ENCODE results near the gene PEAK3.

The PEAK3 gene

DNA sequence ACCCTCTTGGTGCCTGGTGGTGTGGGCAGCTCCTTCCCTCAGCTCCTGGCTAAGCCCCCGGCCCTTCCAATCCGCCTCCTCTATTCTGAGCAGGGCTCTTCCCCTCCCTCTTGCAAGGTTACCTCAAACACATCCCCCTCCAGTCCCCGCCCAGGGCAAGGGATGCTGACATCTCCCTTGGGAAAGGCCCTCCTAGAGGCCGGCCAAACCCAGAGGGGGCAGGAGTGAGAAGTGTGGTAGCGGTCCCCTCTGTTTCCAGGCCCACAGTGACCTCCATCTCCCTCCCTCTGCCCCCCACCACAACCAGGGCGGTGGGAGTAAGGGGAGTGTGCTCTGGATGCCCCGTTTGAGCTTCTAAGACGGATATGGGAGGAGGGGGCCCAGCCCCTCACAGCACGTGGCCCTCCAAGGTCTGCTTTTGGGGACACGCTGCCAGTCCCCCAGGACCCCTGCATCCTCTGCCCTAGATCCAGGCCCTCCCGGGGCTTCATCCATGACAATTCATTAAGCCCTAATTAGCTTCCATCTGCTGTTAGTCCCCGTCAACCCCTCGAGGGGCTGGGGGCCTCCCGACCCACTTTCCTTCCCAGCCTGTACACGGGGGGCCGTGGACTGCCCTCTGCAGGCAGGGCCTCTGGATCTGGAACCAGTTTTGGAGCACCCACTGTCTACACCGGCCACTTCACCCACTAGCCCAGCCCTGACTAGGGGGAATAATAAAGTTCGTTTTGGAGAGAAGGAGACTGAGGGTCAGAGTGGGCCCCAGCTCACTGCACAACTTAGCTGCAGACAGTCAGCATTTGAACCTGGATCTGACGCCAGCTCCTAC is 23.7 kb upstream of the PEAK3 start:
- TF ChIP-seq, protein P1, sequence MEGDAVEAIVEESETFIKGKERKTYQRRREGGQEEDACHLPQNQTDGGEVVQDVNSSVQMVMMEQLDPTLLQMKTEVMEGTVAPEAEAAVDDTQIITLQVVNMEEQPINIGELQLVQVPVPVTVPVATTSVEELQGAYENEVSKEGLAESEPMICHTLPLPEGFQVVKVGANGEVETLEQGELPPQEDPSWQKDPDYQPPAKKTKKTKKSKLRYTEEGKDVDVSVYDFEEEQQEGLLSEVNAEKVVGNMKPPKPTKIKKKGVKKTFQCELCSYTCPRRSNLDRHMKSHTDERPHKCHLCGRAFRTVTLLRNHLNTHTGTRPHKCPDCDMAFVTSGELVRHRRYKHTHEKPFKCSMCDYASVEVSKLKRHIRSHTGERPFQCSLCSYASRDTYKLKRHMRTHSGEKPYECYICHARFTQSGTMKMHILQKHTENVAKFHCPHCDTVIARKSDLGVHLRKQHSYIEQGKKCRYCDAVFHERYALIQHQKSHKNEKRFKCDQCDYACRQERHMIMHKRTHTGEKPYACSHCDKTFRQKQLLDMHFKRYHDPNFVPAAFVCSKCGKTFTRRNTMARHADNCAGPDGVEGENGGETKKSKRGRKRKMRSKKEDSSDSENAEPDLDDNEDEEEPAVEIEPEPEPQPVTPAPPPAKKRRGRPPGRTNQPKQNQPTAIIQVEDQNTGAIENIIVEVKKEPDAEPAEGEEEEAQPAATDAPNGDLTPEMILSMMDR (IDR thresholded peaks at IDR 0.05; ENCODE audit: low read length): no peak
- no peak for TF ChIP-seq EZH2phosphoT487 (IDR thresholded peaks at IDR 0.05; ENCODE audit: low read length)
- TF ChIP-seq EZH2 (optimal IDR thresholded peaks at IDR 0.05; ENCODE audit: low read depth, low read length): no peak
- H3K9ac ChIP-seq (ENCODE audit: low read length): no peak overlapping the region
- H3K4me3 ChIP-seq (ENCODE audit: low read length): no peak overlapping the region
- H2AFZ ChIP-seq (ENCODE audit: low read length): no peak overlapping the region
- peaks cover 93% of the 10 kb centered on the region for H3K27me3 ChIP-seq (replicated peaks; ENCODE audit: insufficient read depth, low read length)
- H3K9me3 ChIP-seq (replicated peaks; ENCODE audit: insufficient read depth, low read length): no peaks in the 10 kb centered on the region
- no peak overlapping the region for H3K27ac ChIP-seq (ENCODE audit: low read length)
- no peaks in the 10 kb centered on the region for H3F3A ChIP-seq (ENCODE audit: insufficient read depth, low read length)
- H3K4me1 ChIP-seq (ENCODE audit: low read length): no peaks in the 10 kb centered on the region
- H3K36me3 ChIP-seq (replicated peaks; ENCODE audit: insufficient read depth, low read length): no peaks in the 10 kb centered on the region
- H3K9me2 ChIP-seq (replicated peaks; ENCODE audit: insufficient read depth, low read length): no peaks in the 10 kb centered on the region
- H3K4me2 ChIP-seq (ENCODE audit: low read depth, low read length): no peak overlapping the region
- no peak for DNase-seq
- H4K20me1 ChIP-seq (ENCODE audit: insufficient read depth, low read length): no peaks in the 10 kb centered on the region
- no peaks in the 10 kb centered on the region for H3K79me2 ChIP-seq (ENCODE audit: low read length)

DNA sequence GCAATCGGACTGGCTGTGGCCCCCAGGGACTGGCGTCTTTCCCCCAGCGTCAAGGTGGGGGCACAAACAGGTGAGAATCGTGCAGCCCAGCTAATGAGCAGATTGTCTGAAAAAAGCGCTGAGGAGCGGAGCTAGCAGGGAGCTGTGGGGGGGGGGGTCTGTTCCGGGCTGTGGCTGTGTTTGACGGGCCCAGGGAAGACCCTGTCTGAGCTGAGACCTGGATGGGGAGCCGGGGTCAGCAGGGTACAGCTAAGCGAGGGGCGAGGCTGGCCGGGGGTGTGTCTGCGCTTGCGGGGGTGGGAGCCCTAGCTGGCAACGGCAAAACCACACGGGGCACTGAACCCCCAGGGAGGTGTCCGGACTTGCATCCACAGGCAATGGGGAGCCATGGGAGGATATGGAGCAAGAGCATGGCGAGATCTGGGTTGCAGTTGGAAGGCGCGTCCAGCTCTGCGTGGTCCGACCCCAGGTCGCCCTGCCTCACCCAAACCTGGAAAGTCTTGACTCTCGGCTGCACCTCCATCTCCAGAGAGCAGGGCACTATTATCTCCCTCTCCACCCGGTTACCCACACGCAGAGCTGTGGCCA is 21.3 kb upstream of the PEAK3 start:
- Histone ChIP-seq H2AFZ (ENCODE audit: low read length) (no peak overlapping the region), H3K9ac (ENCODE audit: low read length) (no peak overlapping the region), H3K4me1 (ENCODE audit: low read length) (no peaks in the 10 kb centered on the region), H3K27ac (ENCODE audit: low read length) (no peak overlapping the region), H4K20me1 (ENCODE audit: insufficient read depth, low read length) (no peaks in the 10 kb centered on the region), H3K9me3 (replicated peaks; ENCODE audit: insufficient read depth, low read length) (no peaks in the 10 kb centered on the region), H3K27me3 (replicated peaks; ENCODE audit: insufficient read depth, low read length) (peaks cover 74% of the 10 kb centered on the region), H3K9me2 (replicated peaks; ENCODE audit: insufficient read depth, low read length) (no peaks in the 10 kb centered on the region), H3K36me3 (replicated peaks; ENCODE audit: insufficient read depth, low read length) (no peaks in the 10 kb centered on the region), H3F3A (ENCODE audit: insufficient read depth, low read length) (no peaks in the 10 kb centered on the region), H3K4me2 (ENCODE audit: low read depth, low read length) (no peak overlapping the region), H3K4me3 (ENCODE audit: low read length) (no peak overlapping the region), H3K79me2 (ENCODE audit: low read length) (no peaks in the 10 kb centered on the region)
- DNase-seq: no peak
- TF ChIP-seq EZH2phosphoT487 (IDR thresholded peaks at IDR 0.05; ENCODE audit: low read length) (no peak), EZH2 (optimal IDR thresholded peaks at IDR 0.05; ENCODE audit: low read depth, low read length) (no peak)
- TF ChIP-seq, protein P1 (IDR thresholded peaks at IDR 0.05; ENCODE audit: low read length): no peak

GRCh38 chr19:2302319-2303210 is 20.6 kb upstream of the PEAK3 start:
- no peak overlapping the region for H3K27ac ChIP-seq (ENCODE audit: low read length)
- H3K27me3 ChIP-seq (replicated peaks; ENCODE audit: insufficient read depth, low read length): peaks cover 70% of the 10 kb centered on the region
- TF ChIP-seq, protein P1 (IDR thresholded peaks at IDR 0.05; ENCODE audit: low read length): no peak
- no peak for TF ChIP-seq EZH2 (optimal IDR thresholded peaks at IDR 0.05; ENCODE audit: low read depth, low read length)
- no peak for TF ChIP-seq EZH2phosphoT487 (IDR thresholded peaks at IDR 0.05; ENCODE audit: low read length)
- H3F3A ChIP-seq (ENCODE audit: insufficient read depth, low read length): no peaks in the 10 kb centered on the region
- no peaks in the 10 kb centered on the region for H4K20me1 ChIP-seq (ENCODE audit: insufficient read depth, low read length)
- no peaks in the 10 kb centered on the region for H3K9me3 ChIP-seq (replicated peaks; ENCODE audit: insufficient read depth, low read length)
- H3K4me3 ChIP-seq (ENCODE audit: low read length): no peak overlapping the region
- H3K36me3 ChIP-seq (replicated peaks; ENCODE audit: insufficient read depth, low read length): no peaks in the 10 kb centered on the region
- no peak overlapping the region for H2AFZ ChIP-seq (ENCODE audit: low read length)
- DNase-seq: no peak
- no peaks in the 10 kb centered on the region for H3K79me2 ChIP-seq (ENCODE audit: low read length)
- H3K9me2 ChIP-seq (replicated peaks; ENCODE audit: insufficient read depth, low read length): no peaks in the 10 kb centered on the region
- H3K4me1 ChIP-seq (ENCODE audit: low read length): no peaks in the 10 kb centered on the region
- no peak overlapping the region for H3K9ac ChIP-seq (ENCODE audit: low read length)
- no peak overlapping the region for H3K4me2 ChIP-seq (ENCODE audit: low read depth, low read length)
